NCI-H2196 treated with DMSO at 0.1 percent for 48 hours (cell line): ENCODE results near the gene RUBCNL.

Source experiments
- DNase-seq: peaks from one replicate; lab custom pipeline; 2025; ENCODE audit not compliant: unreplicated experiment; lab: John Stamatoyannopoulos, UW

The RUBCNL gene

DNA sequence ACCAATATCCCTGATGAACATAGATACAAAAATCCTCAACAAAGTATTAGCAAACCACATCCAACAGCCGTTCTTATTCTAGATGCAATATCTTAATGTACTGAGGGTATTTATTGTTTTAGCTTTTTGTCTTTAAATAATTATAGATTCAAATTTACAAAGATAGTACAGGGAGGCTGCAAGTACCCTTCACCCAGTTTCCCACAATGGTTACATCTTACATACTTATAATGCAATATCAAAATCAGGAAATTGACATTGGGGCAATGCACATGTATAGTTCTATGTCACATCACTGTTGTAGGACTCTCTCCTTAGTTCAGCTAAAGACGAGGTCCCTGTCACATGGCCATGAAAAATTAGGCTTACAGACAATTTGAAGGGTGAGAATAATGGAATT, 75.8 kb downstream of the RUBCNL start:
- DNase-seq, result no peak

- no peak for DNase-seq
Measured at GRCh38 chr13:46310066-46310465, 77.0 kb downstream of the RUBCNL start.

- no peak for DNase-seq
Measured at GRCh38 chr13:46307554-46307953, 79.5 kb downstream of the RUBCNL start.

- DNase-seq, result no peak
Measured at GRCh38 chr13:46304546-46304945, 82.5 kb downstream of the RUBCNL start.

DNA sequence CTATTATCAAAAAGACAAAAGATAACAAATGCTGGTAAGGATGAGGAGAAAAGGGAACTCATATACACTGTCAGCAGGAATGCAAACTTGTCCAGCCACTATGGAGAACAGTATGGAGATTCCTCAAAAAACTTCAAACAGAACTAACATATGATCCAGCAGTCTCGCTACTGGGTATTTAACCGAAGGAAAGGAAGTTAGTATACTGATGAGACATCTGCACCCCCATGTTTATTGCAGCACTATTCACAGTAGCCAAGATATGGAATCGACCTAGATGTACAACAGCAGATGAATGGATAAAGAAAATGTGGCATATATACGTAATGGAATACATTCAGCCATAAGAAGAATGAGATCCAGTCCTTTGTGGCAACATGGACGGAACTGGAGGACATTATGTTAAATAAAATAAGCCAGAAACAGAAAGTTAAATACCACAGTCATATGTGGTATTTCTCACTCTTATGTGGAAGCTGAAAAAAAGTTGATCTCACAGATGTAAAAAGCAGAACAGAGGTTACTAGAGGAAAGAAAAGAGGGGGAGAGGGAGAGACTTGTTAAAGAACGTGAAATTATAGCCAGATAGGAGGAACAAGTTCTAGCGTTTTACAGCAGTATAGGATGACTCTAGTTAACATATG, 83.2 kb downstream of the RUBCNL start:
- DNase-seq, result no peak

GRCh38 chr13:46297361-46297811, 89.7 kb downstream of the RUBCNL start:
- DNase-seq, result no peak

DNA sequence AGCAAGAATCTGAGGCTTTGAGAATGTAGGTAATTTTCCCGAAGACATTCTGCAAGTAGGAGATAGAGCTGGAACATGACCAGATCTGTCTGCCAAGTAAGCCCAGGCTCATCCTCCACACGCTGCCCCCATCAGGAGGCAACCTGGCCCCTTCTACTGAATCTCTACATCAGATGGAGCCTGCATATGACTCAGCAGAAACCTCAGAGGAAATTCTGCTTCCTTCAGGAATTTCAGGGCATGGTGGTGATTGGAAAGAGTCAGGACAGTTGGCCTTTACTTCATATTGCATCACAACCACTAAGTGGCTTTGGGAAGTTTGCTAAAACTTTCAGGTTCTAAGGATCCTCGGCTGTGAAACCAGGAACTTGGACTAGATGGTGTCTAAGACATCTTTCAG, 90.1 kb downstream of the RUBCNL start:
- no peak for DNase-seq

- no peak for DNase-seq
Measured at GRCh38 chr13:46296115-46296822, 90.8 kb downstream of the RUBCNL start.

DNA sequence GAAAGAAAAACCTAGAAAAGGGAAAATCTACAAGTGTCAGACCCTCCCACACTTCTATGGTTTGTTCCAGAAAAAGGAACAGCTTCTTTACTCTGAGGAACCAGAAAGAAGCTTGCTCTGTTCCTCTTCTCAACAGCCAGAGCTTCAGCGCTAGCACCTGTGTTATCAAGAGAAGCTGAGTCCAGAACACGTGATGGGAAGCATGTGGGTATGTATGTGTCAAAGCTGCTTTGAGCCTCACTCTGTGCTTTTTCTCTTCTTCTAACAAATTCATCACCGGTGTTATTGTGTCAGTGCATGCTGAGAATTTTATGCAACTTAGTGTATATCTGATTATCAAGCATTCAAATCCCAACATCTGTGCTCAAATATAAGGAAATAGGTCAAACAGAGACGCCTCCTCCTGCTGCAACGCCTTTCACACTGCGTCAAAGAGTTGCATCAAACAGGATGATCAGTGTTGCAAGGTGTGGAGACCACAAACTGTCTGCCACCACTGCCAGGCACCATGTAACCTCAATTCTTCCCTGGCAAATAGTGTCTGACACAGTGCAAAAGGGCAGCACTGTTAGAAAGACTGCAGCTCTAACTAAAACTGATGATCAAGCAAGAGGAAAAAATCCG, 91.4 kb downstream of the RUBCNL start:
- no peak for DNase-seq

- no peak for DNase-seq
Measured at GRCh38 chr13:46293436-46293835, 93.6 kb downstream of the RUBCNL start.
